Measurements from ENCODE around the gene RNF214.
"Not testable (repeated sequence)": the region's sequence is repeated elsewhere in the genome, so short reads cannot be mapped to it uniquely, and the experiment has no call there.

RNF214 gene

DNA sequence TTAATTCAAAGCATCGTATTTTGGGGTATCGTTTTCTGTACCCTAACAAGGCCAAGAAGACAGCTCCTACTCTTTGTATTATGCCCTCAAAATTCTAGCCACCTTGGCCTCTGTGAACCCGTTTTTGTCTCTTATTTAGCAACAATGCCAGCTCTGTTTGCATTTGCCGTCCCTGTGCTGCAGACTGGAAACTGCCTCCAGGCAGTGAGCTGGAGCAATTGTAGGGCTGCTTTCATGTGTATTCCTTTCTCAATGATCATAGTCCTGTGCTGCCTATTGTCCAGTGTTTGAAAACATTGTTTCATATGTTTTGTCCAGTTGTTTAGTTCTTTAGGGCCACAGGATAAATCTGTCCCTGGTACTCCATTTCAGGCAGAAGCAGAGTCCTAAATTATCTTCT, 38.7 kb downstream of the RNF214 start:
- no peak for ATAC-seq
- TF ChIP-seq ZNF70 (CRISPR knock-in tag; IDR thresholded peaks at IDR 0.05) = no peak
- TF ChIP-seq, protein P1, sequence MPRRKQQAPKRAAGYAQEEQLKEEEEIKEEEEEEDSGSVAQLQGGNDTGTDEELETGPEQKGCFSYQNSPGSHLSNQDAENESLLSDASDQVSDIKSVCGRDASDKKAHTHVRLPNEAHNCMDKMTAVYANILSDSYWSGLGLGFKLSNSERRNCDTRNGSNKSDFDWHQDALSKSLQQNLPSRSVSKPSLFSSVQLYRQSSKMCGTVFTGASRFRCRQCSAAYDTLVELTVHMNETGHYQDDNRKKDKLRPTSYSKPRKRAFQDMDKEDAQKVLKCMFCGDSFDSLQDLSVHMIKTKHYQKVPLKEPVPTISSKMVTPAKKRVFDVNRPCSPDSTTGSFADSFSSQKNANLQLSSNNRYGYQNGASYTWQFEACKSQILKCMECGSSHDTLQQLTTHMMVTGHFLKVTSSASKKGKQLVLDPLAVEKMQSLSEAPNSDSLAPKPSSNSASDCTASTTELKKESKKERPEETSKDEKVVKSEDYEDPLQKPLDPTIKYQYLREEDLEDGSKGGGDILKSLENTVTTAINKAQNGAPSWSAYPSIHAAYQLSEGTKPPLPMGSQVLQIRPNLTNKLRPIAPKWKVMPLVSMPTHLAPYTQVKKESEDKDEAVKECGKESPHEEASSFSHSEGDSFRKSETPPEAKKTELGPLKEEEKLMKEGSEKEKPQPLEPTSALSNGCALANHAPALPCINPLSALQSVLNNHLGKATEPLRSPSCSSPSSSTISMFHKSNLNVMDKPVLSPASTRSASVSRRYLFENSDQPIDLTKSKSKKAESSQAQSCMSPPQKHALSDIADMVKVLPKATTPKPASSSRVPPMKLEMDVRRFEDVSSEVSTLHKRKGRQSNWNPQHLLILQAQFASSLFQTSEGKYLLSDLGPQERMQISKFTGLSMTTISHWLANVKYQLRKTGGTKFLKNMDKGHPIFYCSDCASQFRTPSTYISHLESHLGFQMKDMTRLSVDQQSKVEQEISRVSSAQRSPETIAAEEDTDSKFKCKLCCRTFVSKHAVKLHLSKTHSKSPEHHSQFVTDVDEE (CRISPR knock-in tag; IDR thresholded peaks at IDR 0.05) = no peak
- no peak for TF ChIP-seq ZFP3 (CRISPR knock-in tag; IDR thresholded peaks at IDR 0.05)
- no peak for TF ChIP-seq CSDC2 (CRISPR knock-in tag; IDR thresholded peaks at IDR 0.05)
- no peak for TF ChIP-seq ZNF565 (CRISPR knock-in tag; conservative IDR thresholded peaks at IDR 0.05; ENCODE audit: low read depth)
- no peak for TF ChIP-seq ARNTL (CRISPR knock-in tag; IDR thresholded peaks at IDR 0.05; ENCODE audit: borderline replicate concordance, low read depth)
- no peak for TF ChIP-seq BACH2 (CRISPR knock-in tag; IDR thresholded peaks at IDR 0.05; ENCODE audit: borderline replicate concordance)
- no peak for TF ChIP-seq TOX (CRISPR knock-in tag; IDR thresholded peaks at IDR 0.05; ENCODE audit: borderline replicate concordance)
- no peak for TF ChIP-seq ZNF8 (CRISPR knock-in tag; IDR thresholded peaks at IDR 0.05)
- no peak for TF ChIP-seq ZFP30 (CRISPR knock-in tag; IDR thresholded peaks at IDR 0.05)
- TF ChIP-seq ZC3H10 (CRISPR knock-in tag; IDR thresholded peaks at IDR 0.05) = no peak
- TF ChIP-seq SNAI2 (CRISPR knock-in tag; IDR thresholded peaks at IDR 0.05) = no peak
- TF ChIP-seq, protein P2, sequence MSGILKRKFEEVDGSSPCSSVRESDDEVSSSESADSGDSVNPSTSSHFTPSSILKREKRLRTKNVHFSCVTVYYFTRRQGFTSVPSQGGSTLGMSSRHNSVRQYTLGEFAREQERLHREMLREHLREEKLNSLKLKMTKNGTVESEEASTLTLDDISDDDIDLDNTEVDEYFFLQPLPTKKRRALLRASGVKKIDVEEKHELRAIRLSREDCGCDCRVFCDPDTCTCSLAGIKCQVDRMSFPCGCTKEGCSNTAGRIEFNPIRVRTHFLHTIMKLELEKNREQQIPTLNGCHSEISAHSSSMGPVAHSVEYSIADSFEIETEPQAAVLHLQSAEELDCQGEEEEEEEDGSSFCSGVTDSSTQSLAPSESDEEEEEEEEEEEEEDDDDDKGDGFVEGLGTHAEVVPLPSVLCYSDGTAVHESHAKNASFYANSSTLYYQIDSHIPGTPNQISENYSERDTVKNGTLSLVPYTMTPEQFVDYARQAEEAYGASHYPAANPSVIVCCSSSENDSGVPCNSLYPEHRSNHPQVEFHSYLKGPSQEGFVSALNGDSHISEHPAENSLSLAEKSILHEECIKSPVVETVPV (CRISPR knock-in tag; IDR thresholded peaks at IDR 0.05) = no peak
- TF ChIP-seq, protein P3, sequence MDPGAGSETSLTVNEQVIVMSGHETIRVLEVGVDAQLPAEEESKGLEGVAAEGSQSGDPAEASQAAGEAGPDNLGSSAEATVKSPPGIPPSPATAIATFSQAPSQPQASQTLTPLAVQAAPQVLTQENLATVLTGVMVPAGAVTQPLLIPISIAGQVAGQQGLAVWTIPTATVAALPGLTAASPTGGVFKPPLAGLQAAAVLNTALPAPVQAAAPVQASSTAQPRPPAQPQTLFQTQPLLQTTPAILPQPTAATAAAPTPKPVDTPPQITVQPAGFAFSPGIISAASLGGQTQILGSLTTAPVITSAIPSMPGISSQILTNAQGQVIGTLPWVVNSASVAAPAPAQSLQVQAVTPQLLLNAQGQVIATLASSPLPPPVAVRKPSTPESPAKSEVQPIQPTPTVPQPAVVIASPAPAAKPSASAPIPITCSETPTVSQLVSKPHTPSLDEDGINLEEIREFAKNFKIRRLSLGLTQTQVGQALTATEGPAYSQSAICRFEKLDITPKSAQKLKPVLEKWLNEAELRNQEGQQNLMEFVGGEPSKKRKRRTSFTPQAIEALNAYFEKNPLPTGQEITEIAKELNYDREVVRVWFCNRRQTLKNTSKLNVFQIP (CRISPR knock-in tag; IDR thresholded peaks at IDR 0.05; ENCODE audit: borderline replicate concordance, low read depth) = no peak
- no peak for TF ChIP-seq PPARA (CRISPR knock-in tag; IDR thresholded peaks at IDR 0.05; ENCODE audit: borderline replicate concordance)

DNA sequence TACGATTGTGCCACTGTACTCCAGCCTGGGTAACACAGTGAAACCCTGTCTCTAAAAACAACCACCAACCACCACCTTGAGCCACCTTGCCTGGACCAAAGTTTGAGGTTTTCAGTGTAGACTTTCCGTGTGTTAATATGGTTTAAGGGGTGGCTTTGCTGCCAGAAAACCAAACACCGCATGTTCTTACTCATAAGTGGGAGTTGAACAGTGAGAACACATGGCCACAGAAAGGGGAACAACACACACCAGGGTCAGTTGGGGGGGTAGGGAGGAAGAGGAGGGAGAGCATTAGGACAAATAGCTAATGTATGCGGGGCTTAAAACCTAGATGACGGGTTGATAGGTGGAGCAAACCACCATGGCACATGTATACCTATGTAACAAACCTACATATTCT, 39.7 kb downstream of the RNF214 start:
- ATAC-seq = not testable (repeated sequence)

DNA sequence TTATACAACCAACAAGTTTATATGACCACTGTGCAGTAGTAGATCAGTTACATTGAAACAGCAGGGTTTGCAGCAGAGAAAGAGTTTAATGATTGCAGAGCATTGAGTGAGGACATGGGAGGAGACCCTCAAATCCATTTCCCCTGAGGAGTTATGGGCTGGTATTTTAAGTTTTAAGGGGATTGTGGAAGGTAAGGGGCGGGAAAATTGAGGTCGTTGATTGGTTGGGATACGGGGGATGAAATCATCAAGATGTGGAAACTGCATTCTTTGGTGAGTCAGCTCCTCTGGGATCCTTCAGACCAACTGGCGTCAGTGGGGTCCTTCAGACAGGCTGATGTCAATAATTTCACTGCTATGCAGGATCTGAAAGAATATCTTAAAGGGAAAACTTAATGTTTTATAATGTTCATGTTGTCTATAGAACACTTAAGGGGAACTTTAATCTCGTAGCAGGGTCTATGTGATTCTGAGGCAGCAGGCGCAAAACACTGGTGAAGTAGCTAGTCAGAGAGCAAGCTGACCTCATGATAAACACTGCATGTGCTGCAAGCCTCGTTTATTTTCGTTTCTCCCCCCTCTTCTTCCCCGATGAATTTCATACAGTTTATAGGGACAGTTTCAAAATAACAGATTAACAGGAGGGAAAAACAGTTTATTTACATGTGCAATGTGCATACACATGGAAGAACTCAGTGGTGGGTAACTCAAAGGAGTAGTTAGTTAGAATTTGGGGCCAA, 41.2 kb downstream of the RNF214 start:
- peak; percentile 91 for ATAC-seq
- TF ChIP-seq, protein P1 (CRISPR knock-in tag; IDR thresholded peaks at IDR 0.05) = no peak
- peak; percentile 28; the same call in 1 of the 2 replicates for TF ChIP-seq ISL1 (CRISPR knock-in tag; IDR thresholded peaks at IDR 0.05)
- TF ChIP-seq, protein P4, sequence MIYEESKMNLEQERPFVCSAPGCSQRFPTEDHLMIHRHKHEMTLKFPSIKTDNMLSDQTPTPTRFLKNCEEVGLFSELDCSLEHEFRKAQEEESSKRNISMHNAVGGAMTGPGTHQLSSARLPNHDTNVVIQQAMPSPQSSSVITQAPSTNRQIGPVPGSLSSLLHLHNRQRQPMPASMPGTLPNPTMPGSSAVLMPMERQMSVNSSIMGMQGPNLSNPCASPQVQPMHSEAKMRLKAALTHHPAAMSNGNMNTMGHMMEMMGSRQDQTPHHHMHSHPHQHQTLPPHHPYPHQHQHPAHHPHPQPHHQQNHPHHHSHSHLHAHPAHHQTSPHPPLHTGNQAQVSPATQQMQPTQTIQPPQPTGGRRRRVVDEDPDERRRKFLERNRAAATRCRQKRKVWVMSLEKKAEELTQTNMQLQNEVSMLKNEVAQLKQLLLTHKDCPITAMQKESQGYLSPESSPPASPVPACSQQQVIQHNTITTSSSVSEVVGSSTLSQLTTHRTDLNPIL (CRISPR knock-in tag; IDR thresholded peaks at IDR 0.05; ENCODE audit: low read depth) = 0 out of 2 replicates have a peak, but pooled peaks have one; percentile 65

DNA sequence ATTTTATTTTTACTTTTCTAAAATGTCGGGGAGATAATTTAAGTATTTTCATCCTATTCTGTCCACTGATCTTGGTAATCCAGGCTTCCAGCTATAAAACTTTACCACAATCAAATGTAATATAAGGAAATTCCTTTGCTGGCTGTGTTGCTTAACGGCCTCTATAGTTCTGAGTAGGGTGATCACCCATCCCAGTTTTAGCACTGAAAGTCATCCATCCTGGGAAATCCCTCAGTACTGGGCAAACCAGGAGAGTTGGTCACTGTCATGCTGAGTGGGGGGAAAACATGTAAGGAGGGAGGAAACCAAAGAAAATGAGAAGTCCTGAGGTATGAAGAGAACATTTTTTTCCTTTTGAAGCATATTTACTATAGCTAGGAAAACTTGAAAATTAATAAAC, 45.9 kb downstream of the RNF214 start:
- no peak for ATAC-seq
- TF ChIP-seq BACH2 (CRISPR knock-in tag; IDR thresholded peaks at IDR 0.05; ENCODE audit: borderline replicate concordance) (no peak), OSR1 (CRISPR knock-in tag; IDR thresholded peaks at IDR 0.05) (no peak), PPARA (CRISPR knock-in tag; IDR thresholded peaks at IDR 0.05; ENCODE audit: borderline replicate concordance) (no peak), CSDC2 (CRISPR knock-in tag; IDR thresholded peaks at IDR 0.05) (no peak), TCF4 (CRISPR knock-in tag; IDR thresholded peaks at IDR 0.05; ENCODE audit: borderline replicate concordance) (no peak), ZFP30 (CRISPR knock-in tag; IDR thresholded peaks at IDR 0.05) (no peak), ESRRG (CRISPR knock-in tag; IDR thresholded peaks at IDR 0.05) (no peak), TOX (CRISPR knock-in tag; IDR thresholded peaks at IDR 0.05; ENCODE audit: borderline replicate concordance) (no peak), GLIS3 (CRISPR knock-in tag; IDR thresholded peaks at IDR 0.05) (no peak)
- TF ChIP-seq, protein P2 (CRISPR knock-in tag; IDR thresholded peaks at IDR 0.05) = no peak
- TF ChIP-seq, protein P5, sequence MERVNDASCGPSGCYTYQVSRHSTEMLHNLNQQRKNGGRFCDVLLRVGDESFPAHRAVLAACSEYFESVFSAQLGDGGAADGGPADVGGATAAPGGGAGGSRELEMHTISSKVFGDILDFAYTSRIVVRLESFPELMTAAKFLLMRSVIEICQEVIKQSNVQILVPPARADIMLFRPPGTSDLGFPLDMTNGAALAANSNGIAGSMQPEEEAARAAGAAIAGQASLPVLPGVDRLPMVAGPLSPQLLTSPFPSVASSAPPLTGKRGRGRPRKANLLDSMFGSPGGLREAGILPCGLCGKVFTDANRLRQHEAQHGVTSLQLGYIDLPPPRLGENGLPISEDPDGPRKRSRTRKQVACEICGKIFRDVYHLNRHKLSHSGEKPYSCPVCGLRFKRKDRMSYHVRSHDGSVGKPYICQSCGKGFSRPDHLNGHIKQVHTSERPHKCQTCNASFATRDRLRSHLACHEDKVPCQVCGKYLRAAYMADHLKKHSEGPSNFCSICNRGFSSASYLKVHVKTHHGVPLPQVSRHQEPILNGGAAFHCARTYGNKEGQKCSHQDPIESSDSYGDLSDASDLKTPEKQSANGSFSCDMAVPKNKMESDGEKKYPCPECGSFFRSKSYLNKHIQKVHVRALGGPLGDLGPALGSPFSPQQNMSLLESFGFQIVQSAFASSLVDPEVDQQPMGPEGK (CRISPR knock-in tag; IDR thresholded peaks at IDR 0.05; ENCODE audit: borderline replicate concordance) = no peak

All from SK-N-SH treated with all-trans-retinoic acid at 6 μM for 48 hours (cell line).